Measurements from ENCODE around the gene OR7A5.

OR7A5 gene

DNA sequence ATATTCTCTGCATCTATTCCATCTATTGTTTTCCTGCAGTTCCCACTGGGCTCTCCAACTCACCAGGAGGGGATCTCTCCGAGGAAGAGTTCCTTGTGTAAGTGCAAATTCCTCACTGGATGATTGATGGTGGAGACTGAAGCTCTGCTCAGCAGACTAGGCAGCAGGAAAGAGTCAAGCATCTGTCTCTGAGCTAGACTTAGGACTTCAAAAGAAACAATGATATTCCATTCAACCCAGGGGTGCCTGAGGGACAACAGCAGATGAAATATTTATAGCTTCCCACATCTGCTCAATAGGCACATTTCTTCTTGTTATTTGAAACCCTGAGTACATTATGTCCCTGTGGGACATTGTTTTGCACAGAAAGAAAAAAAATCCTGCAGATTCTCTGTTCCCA is at the start of gene OR7A5, which contains the start of gene OR7C1:
Gene OR7A5, minus strand, starts transcription at position 175 of the 400 bp plus-strand sequence. CDS start 6,944 bp downstream, outside the sequence.
Gene OR7C1, minus strand, starts transcription at position 175 of the 400 bp plus-strand sequence. CDS start 35,049 bp downstream, outside the sequence.
- no peaks in the 10 kb centered on the region for H3K4me1 ChIP-seq
- no peaks in the 10 kb centered on the region for H3K9me3 ChIP-seq
- in situ Hi-C loops (cut with MboI; ENCODE audit: low sequenced_read_pairs): no loop called here
- H3K27me3 ChIP-seq (ENCODE audit: low read depth): peaks cover 2% of the 10 kb centered on the region; the same call in 1 of the 2 replicates
- H3K36me3 ChIP-seq (replicated peaks): no peaks in the 10 kb centered on the region
- no peak within 1 kb of the TSS for H3K4me3 ChIP-seq
- no peak for DNase-seq (ENCODE audit: low spot score in 2 of 2)

DNA sequence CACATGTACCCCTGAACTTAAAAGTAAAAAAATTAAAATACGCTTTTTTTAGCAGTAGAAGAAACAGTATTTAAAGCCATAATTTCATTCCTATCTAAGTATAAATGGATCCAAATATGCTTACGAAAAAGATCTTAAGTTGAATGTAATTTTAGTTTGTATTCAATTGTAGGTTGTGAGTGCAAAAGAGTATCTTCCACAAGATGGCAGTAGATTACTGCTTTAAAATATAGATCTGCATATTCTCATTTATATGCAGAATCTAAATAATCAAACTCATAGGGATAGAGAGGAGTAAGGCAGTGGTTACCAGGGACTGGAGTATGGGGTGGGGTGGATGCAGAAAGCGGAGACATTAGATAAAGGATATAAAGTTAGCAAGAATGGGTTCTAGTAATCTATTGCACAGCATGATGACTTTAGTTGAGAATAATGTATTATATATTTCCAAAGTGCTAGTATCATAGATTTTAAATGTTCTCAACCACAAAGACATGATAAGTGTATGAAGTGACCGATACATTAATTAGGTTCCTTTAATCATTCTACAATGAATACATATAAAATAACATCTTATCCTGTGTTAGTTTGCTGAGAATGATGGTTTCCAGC is 36.7 kb upstream of the OR7A5 start:
- H3K4me1 ChIP-seq: no peaks in the 10 kb centered on the region
- no peaks in the 10 kb centered on the region for H3K9me3 ChIP-seq
- peak in 1 of 2 experiments; percentile 21 for DNase-seq (ENCODE audit: low spot score in 2 of 2)
- H3K27me3 ChIP-seq (ENCODE audit: low read depth): no peaks in the 10 kb centered on the region; the same call in 1 of the 2 replicates
- no peak overlapping the region for H3K4me3 ChIP-seq
- no peaks in the 10 kb centered on the region for H3K36me3 ChIP-seq (replicated peaks)
- in situ Hi-C loops (cut with MboI; ENCODE audit: low sequenced_read_pairs): no loop called here

DNA sequence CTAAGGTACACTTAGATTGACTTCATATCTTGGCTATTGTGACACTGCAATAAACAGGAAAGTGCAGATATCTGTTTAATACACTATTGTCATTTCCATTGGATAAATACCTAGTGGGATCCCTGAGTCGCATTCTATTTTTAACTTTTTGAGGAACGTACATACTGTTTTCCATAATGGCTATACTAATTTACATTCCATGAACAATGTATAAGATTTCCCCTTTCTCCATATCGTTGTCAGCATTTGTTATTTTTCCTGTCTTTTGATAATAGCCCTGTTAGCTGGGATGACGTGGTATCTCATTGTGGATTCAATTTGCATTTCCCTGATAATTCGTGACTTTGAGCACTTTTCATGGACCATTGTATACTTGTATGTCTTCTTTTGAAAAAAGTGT is 33.5 kb upstream of the OR7A5 start:
- no peak overlapping the region for H3K4me3 ChIP-seq

DNA sequence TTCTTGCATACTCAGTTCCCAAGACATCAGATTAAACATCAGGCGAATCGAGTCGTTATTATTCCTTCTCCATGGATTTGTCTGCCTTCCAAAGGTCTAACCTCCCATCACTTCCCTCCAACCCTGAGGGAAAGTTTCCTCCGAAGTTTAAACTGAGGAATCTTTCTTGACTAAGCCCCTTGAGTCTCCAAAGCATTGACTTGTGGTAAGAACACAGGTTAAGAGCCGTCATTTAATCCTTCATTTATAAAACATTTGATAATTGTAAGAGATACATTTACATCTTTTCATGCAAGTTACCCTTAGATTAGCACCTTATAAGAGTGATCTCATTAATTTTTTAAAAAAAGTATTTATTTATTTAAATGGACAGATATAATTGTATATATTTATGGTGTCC is 13.8 kb upstream of the OR7A5 start, which contains the start of gene OR7A10:
Gene OR7A10, minus strand, starts transcription at position 101 of the 400 bp plus-strand sequence. CDS start 7,045 bp downstream, outside the sequence.
- no peak for DNase-seq (ENCODE audit: low spot score in 2 of 2)
- Histone ChIP-seq H3K4me1 (no peaks in the 10 kb centered on the region), H3K36me3 (replicated peaks) (no peaks in the 10 kb centered on the region), H3K9me3 (no peaks in the 10 kb centered on the region), H3K4me3 (no peak within 1 kb of the TSS), H3K27me3 (ENCODE audit: low read depth) (0 out of 2 replicates have a peak, but pooled peaks cover 2% of the 10 kb centered on the region)
- in situ Hi-C loops (cut with MboI; ENCODE audit: low sequenced_read_pairs): no loop called here

More for the DNA sequence above, 33.5 kb upstream of the OR7A5 start:
- Histone ChIP-seq H3K4me1 (no peaks in the 10 kb centered on the region), H3K9me3 (no peaks in the 10 kb centered on the region), H3K27me3 (ENCODE audit: low read depth) (no peaks in the 10 kb centered on the region; the same call in 1 of the 2 replicates), H3K36me3 (replicated peaks) (no peaks in the 10 kb centered on the region)
- in situ Hi-C loops (cut with MboI; ENCODE audit: low sequenced_read_pairs): no loop called here
- DNase-seq (ENCODE audit: low spot score in 2 of 2): no peak

DNA sequence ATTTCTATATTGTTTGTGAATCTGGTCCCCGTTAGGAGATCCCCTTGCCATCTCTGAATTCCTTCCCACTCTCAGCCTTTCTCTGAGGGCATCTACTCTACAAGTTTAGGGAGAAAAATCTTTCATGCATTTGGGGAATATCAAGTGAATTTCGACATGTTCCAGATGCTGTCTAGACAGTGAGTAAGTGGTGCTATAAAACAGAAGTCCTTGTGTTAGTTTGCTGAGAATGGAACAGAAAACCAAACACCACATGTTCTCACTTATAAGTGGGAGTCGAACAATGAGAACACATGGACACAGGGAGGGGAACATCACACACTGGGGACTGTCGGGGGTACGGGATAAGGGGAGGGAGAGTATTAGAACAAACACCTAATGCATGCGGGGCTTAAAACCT is 8.6 kb upstream of the OR7A5 start:
- no peak overlapping the region for H3K4me3 ChIP-seq
- H3K9me3 ChIP-seq: no peaks in the 10 kb centered on the region
- H3K27me3 ChIP-seq (ENCODE audit: low read depth): no peaks in the 10 kb centered on the region
- no peaks in the 10 kb centered on the region for H3K36me3 ChIP-seq (replicated peaks)
- in situ Hi-C loops (cut with MboI; ENCODE audit: low sequenced_read_pairs): no loop called here
- DNase-seq (ENCODE audit: low spot score in 2 of 2): no peak
- no peaks in the 10 kb centered on the region for H3K4me1 ChIP-seq

DNA sequence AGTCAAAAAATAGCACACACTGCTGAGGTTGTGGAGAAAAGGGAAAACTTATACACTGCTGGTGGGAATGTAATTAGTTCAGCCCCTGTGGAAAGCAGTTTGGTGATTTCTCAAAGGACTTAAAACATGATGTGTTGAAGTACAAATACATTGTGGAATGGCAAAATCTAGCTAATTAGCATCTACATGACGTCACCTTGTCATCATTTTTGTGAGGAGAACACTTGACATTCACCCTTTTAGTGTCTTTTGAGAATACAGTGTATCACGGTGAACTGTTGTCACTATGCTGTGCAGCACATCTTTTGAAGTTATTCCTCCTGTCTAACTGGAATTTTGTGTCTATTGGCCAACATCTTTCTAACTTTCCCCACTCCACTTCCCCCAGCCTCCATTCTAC is 8.2 kb upstream of the OR7A5 start:
- no peak for DNase-seq (ENCODE audit: low spot score in 2 of 2)
- Histone ChIP-seq H3K27me3 (ENCODE audit: low read depth) (no peaks in the 10 kb centered on the region), H3K4me1 (no peaks in the 10 kb centered on the region), H3K36me3 (replicated peaks) (no peaks in the 10 kb centered on the region), H3K4me3 (no peak overlapping the region), H3K9me3 (no peaks in the 10 kb centered on the region)
- in situ Hi-C loops (cut with MboI; ENCODE audit: low sequenced_read_pairs): no loop called here

DNA sequence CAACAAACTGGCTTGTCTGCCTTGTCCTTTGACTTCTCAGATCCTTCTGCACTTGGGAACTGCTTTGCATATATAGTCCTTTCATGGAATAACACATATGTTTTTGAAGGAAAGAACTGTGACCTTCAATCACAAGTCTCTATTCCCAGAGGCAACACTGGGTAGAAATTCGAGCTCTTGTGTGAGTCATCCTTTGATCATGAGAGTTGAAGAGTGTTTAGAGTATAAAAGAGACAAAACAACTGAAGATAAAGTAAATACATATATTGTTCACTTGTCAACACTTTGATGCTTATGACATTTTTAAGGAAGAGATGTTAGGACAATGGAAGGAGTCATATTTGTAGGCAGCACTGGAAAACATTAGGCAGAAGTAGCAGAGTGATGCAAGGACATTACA is 5.2 kb upstream of the OR7A5 start:
- Histone ChIP-seq H3K4me1 (no peaks in the 10 kb centered on the region), H3K36me3 (replicated peaks) (no peaks in the 10 kb centered on the region), H3K4me3 (no peak overlapping the region), H3K27me3 (ENCODE audit: low read depth) (no peaks in the 10 kb centered on the region), H3K9me3 (no peaks in the 10 kb centered on the region)
- DNase-seq (ENCODE audit: low spot score in 2 of 2): no peak
- in situ Hi-C loops (cut with MboI; ENCODE audit: low sequenced_read_pairs): no loop called here

DNA sequence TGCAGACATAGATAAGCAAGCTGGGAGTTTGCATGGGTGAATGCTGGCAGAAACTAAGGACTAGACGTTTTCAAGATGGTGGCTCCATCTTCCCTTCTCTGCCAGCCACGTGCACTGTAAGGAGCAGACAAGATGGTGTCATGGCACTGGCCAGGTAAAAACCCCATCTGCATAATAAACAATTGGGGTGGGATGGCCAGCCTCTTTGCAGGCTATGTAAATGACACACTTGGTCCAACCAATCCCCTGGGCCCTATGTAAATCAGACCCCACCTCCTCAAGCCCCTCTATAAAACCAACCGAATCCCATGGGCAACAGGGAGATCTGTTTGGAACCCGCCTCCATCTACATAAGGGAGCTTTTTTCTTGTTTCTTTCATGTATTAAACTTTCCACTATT is 2.4 kb upstream of the OR7A5 start:
- Histone ChIP-seq H3K27me3 (ENCODE audit: low read depth) (peaks cover 2% of the 10 kb centered on the region; the same call in 1 of the 2 replicates), H3K4me3 (no peak overlapping the region), H3K36me3 (replicated peaks) (no peaks in the 10 kb centered on the region), H3K9me3 (no peaks in the 10 kb centered on the region), H3K4me1 (no peaks in the 10 kb centered on the region)
- in situ Hi-C loops (cut with MboI; ENCODE audit: low sequenced_read_pairs): no loop called here
- DNase-seq (ENCODE audit: low spot score in 2 of 2): no peak

DNA sequence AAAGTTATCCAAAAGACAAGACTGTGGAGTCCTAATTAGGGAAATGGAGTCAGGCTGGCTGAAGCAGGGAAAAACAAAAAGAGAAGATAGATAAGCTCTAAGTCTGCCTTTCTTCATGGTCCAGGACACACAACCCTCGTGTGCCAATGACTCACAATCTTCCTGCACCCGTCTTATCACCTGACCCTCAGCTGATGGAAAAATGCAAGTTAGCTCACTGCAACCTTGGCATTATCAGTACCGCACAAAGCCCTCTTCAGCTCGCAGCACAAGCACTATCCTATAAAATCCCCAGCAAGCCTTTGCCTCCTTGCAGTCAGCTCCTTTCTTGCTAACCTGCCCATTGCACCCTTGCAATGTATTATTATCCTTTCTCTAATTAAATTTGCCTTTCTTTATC is 4.3 kb downstream of the OR7A5 start:
- H3K9me3 ChIP-seq: no peaks in the 10 kb centered on the region
- in situ Hi-C loops (cut with MboI; ENCODE audit: low sequenced_read_pairs): no loop called here
- H3K27me3 ChIP-seq (ENCODE audit: low read depth): peaks cover 2% of the 10 kb centered on the region; the same call in 1 of the 2 replicates

DNA sequence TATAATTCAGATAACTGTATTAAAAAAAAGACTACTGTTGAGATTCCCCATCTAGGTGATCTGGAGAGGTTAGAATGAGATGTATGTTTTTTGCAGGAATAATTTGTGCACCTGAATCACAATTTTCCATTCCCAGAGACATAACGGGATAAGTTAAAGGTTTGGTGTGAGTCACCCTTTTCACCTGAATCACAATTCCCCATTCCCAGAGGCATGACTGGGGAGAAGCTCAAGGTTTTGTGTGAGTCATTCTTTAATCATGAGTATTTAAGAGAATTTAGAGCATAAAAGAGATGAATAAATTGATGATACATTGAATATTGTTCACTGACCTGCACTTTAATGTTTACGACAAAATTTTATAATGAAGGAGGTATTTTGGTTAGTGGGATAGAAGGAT is 9.0 kb downstream of the OR7A5 start:
- H3K4me1 ChIP-seq: no peaks in the 10 kb centered on the region
- no peaks in the 10 kb centered on the region for H3K27me3 ChIP-seq (ENCODE audit: low read depth)
- in situ Hi-C loops (cut with MboI; ENCODE audit: low sequenced_read_pairs): no loop called here
- no peaks in the 10 kb centered on the region for H3K36me3 ChIP-seq (replicated peaks)
- no peak overlapping the region for H3K4me3 ChIP-seq
- H3K9me3 ChIP-seq: no peaks in the 10 kb centered on the region
- DNase-seq (ENCODE audit: low spot score in 2 of 2): no peak

More for the DNA sequence above, 4.3 kb downstream of the OR7A5 start:
- DNase-seq (ENCODE audit: low spot score in 2 of 2): no peak
- no peaks in the 10 kb centered on the region for H3K36me3 ChIP-seq (replicated peaks)
- no peak overlapping the region for H3K4me3 ChIP-seq
- no peaks in the 10 kb centered on the region for H3K4me1 ChIP-seq

DNA sequence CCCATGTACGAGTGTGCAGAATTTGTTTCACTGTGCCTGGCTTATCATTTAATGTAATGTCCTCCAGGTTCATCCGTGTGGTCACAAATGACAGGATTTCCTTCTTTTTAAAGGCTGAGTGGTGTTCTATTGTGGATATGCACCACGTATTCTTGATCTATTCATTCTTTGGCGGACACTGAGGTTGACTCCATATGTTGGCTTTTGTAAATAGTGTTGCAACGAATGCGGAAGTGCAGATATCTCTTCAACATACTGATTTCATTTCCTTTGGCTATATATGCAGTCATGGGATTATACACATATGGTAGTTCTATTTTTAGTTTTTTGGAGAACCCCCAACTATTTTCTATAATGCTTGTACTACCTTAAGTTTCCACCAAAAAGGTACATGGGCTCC is 13.0 kb downstream of the OR7A5 start:
- no peaks in the 10 kb centered on the region for H3K9me3 ChIP-seq
- H3K4me1 ChIP-seq: no peaks in the 10 kb centered on the region
- no peaks in the 10 kb centered on the region for H3K36me3 ChIP-seq (replicated peaks)
- no peak for DNase-seq (ENCODE audit: low spot score in 2 of 2)
- in situ Hi-C loops (cut with MboI; ENCODE audit: low sequenced_read_pairs): no loop called here
- H3K4me3 ChIP-seq: no peak overlapping the region
- H3K27me3 ChIP-seq (ENCODE audit: low read depth): peaks cover 4% of the 10 kb centered on the region; the same call in 1 of the 2 replicates

DNA sequence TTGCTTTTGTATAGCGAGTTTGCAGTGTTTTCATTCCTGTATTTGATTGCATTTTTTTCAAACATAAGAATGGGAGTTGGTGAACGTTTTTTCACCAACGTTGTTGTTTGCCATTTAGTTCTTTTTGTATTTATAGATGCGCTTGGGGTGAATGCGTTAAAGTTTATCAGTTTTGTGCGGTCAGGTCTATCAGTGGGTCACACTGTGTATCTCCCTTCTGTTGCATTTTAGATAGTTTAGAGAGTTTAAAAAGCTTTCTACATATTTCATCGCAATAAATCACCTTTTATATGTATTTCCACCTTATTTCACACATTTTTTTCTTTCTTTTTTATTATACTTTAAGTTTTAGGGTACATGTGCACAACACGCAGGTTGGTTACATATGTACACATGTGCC is 16.4 kb downstream of the OR7A5 start:
- H3K9me3 ChIP-seq: no peaks in the 10 kb centered on the region
- no peaks in the 10 kb centered on the region for H3K36me3 ChIP-seq (replicated peaks)
- H3K4me3 ChIP-seq: no peak overlapping the region
- DNase-seq (ENCODE audit: low spot score in 2 of 2): no peak
- no peaks in the 10 kb centered on the region for H3K4me1 ChIP-seq
- in situ Hi-C loops (cut with MboI; ENCODE audit: low sequenced_read_pairs): no loop called here
- peaks cover 4% of the 10 kb centered on the region; the same call in 1 of the 2 replicates for H3K27me3 ChIP-seq (ENCODE audit: low read depth)

DNA sequence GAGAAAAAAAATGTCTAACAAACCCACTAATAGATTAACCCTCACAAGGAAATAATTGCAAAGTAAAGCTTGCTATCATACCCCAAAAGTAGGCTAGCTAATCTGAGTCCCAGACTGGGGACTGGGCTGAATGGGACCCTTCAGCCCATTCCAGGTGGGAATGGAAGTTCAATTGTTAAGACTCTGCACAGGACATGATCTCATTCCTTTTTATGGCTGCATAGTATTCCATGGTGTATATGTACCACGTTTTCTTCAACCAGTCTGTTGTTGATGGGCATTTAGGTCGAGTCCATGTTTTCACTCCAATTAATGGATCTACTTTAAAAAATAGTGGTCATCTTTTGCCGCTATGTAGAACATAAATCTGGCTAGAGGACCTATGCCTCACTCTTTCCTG is 17.9 kb downstream of the OR7A5 start:
- Histone ChIP-seq H3K27me3 (ENCODE audit: low read depth) (peaks cover 4% of the 10 kb centered on the region; the same call in 1 of the 2 replicates), H3K9me3 (no peaks in the 10 kb centered on the region), H3K4me1 (no peaks in the 10 kb centered on the region), H3K36me3 (replicated peaks) (no peaks in the 10 kb centered on the region), H3K4me3 (no peak overlapping the region)
- in situ Hi-C loops (cut with MboI; ENCODE audit: low sequenced_read_pairs): no loop called here
- no peak for DNase-seq (ENCODE audit: low spot score in 2 of 2)

DNA sequence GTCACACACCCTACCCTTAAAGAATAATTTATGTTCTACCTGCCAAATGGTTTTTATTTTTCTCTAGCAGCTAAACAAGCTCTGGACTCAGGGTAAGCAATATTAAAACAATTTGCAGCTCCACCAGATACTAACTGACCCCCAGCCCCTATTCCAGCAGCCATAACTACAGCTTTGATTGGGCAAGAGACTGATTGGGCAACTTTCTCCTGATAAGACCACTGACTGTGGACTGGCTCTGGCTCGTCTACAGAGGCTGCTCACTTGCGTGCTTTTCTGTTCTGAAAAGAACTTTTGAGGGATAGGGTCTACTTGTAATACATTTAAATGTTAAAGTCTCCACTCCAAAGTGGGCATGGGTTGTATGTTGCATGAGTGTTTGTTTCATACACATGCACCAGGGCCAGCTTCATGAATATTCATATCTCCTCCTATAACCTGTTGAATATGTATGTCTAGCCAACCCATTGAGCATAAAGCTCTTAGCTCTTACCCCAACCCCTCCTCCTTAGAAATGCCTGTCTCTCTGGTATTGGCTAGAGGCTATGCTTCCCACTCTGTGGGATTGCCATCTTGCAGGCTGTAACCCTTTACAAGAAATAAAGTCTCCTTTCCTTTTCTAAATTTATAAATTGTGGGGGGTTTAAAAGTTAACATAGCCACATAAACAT is 19.9 kb downstream of the OR7A5 start:
- no peak for DNase-seq (ENCODE audit: low spot score in 2 of 2)

More for the DNA sequence above, 19.9 kb downstream of the OR7A5 start:
- no peaks in the 10 kb centered on the region for H3K4me1 ChIP-seq
- no peak overlapping the region for H3K4me3 ChIP-seq
- in situ Hi-C loops (cut with MboI; ENCODE audit: low sequenced_read_pairs): no loop called here
- peaks cover 4% of the 10 kb centered on the region; the same call in 1 of the 2 replicates for H3K27me3 ChIP-seq (ENCODE audit: low read depth)
- no peaks in the 10 kb centered on the region for H3K36me3 ChIP-seq (replicated peaks)
- no peaks in the 10 kb centered on the region for H3K9me3 ChIP-seq

Data from HAP-1 (cell line).